A673 (cell line): ENCODE measurements around the gene SLCO1A2. TPM values are rescaled to one million over a fixed set of nuclear protein-coding genes. Genes with fewer than 3 reads are reported as not detected.
A peak's percentile ranks its signal among the peaks of the same experiment; 100 is the strongest.
"Not testable (repeated sequence)": the region's sequence is repeated elsewhere in the genome, so short reads cannot be mapped to it uniquely, and the experiment has no call there.

ENCODE experiments used
- Bru-seq: library from RNA; stranded (reverse); fragments of 400-500 nt; gene quantifications from one replicate; lab custom pipeline; 2021; lab: Mats Ljungman, UMichigan
- BruChase-seq, 2 experiments: library from RNA; stranded (reverse); fragments of 400-500 nt; gene quantifications; one replicate each; lab custom pipeline; 2021; lab: Mats Ljungman, UMichigan
- BruUV-seq: library from RNA; stranded (reverse); fragments of 400-500 nt; replicated peaks from 2 replicates; lab custom pipeline; 2021; lab: Mats Ljungman, UMichigan
- CTCF ChIA-PET: fragments of 300-600 bp; sonication (Branson Sonifier 250); formaldehyde crosslinking; loops from one replicate; lab custom pipeline; 2022; ENCODE audit warnings: antibody characterized with exemption; lab: Charles Lee
- POLR2A ChIA-PET: fragments of 300-600 bp; sonication (Branson Sonifier 250); formaldehyde crosslinking; loops from one replicate; lab custom pipeline; 2022; ENCODE audit warnings: antibody characterized with exemption; ENCODE audit not compliant: low non-redundant PET; lab: Charles Lee
- DNase-seq: peaks from one replicate; pipeline ENCODE4 v3.0.0-alpha.2; 2015; ENCODE audit warnings: low spot score
- H3K27ac ChIP-seq: fragments of 200-600 bp; sonication (generic); 2 replicates; pipeline ENCODE4 v1.5.1; 2016; ENCODE audit warnings: mixed run types, low read depth, mild to moderate bottlenecking, mixed read lengths, antibody characterized with exemption, low read length; ENCODE audit not compliant: poor library complexity, severe bottlenecking
- H3K27me3 ChIP-seq: fragments of 200-600 bp; sonication (generic); replicated peaks from 2 replicates; pipeline ENCODE4 v1.6.1; 2017; ENCODE audit warnings: mixed run types, low read depth, mild to moderate bottlenecking, mixed read lengths, antibody characterized with exemption, low read length; ENCODE audit not compliant: insufficient read depth, poor library complexity
- H3K36me3 ChIP-seq: fragments of 200-600 bp; sonication (generic); 2 replicates; pipeline ENCODE4 v1.6.1; 2016; ENCODE audit warnings: mixed run types, mild to moderate bottlenecking, mixed read lengths, antibody characterized with exemption, low read length; ENCODE audit not compliant: insufficient read depth, poor library complexity, severe bottlenecking
- H3K4me1 ChIP-seq: fragments of 200-600 bp; sonication (generic); 2 replicates; pipeline ENCODE4 v1.6.1; 2017; ENCODE audit warnings: mixed run types, mild to moderate bottlenecking, mixed read lengths, antibody characterized with exemption, low read length; ENCODE audit not compliant: insufficient read depth, poor library complexity, severe bottlenecking
- H3K4me3 ChIP-seq: fragments of 200-600 bp; sonication (generic); 2 replicates; pipeline ENCODE4 v1.5.1; 2016; ENCODE audit warnings: low read depth, mixed run types, mild to moderate bottlenecking, mixed read lengths, low read length; ENCODE audit not compliant: poor library complexity, severe bottlenecking
- H3K9me3 ChIP-seq: fragments of 200-600 bp; sonication (generic); 2 replicates; pipeline ENCODE4 v1.6.1; 2016; ENCODE audit warnings: mixed run types, low read depth, mild to moderate bottlenecking, mixed read lengths, antibody characterized with exemption, low read length; ENCODE audit not compliant: poor library complexity, severe bottlenecking
- CTCF ChIP-seq: fragments of 300-800, 200-600 bp; sonication (generic); conservative IDR thresholded peaks from 2 replicates; pipeline ENCODE4 v1.5.1; 2017; ENCODE audit warnings: low read depth, mild to moderate bottlenecking, antibody characterized with exemption, low read length, moderate library complexity, mixed read lengths
- EZH2 ChIP-seq: fragments of 200-600 bp; sonication (generic); IDR thresholded peaks from 2 replicates; pipeline ENCODE4 v1.6.1; 2017; ENCODE audit warnings: borderline replicate concordance, low read depth, mild to moderate bottlenecking, mixed read lengths, antibody characterized with exemption, low read length; ENCODE audit not compliant: poor library complexity, severe bottlenecking
- intact Hi-C: fragments of 100-400 bp; cut with micrococcal nuclease; formaldehyde crosslinking; loops from one replicate; pipeline ENCODE4 v1.10.0; 2022; ENCODE audit not compliant: unreplicated experiment
- long read RNA-seq: library from polyadenylated mRNA; stranded (forward); transcript quantifications from one replicate; pipeline ENCODE4 v2.0.0, GENCODE V29; 2022
- total RNA-seq: library from RNA; stranded (reverse); gene quantifications from 2 replicates; pipeline ENCODE4 v1.2.3, GENCODE V29; 2021

SLCO1A2 gene
- total RNA-seq (not detected in 2 replicates), Bru-seq, nascent RNA (percentile 0 among the genes with signal in this experiment), BruChase-seq, experiment 1, labeled RNA remaining after a 2-hour chase (percentile 1 among the genes with signal in this experiment), BruChase-seq, experiment 2, labeled RNA remaining after a 6-hour chase (percentile 1 among the genes with signal in this experiment)
- long read RNA-seq: 0 reads

- TF ChIP-seq EZH2 (no peak), CTCF (no peak)
- Histone ChIP-seq H3K36me3 (no peaks in the 10 kb centered on the region), H3K4me3 (no peak within 1 kb of the TSS), H3K9me3 (peaks cover 19% of the 10 kb centered on the region), H3K27me3 (peaks cover 3% of the 10 kb centered on the region), H3K4me1 (no peaks in the 10 kb centered on the region), H3K27ac (no peak within 1 kb of the TSS)
- ChIA-PET CTCF (no interaction called here), POLR2A (no interaction called here)
- DNase-seq: no peak
- intact Hi-C loops: no loop called here
- no TSS peak for BruUV-seq
Observed at GRCh38 chr12:21334771-21335325, at the start of gene SLCO1A2. Gene SLCO1A2, minus strand, starts transcription at chr12:21334917. Its CDS starts 270 bp downstream, at chr12:21334647.

- Histone ChIP-seq H3K9me3 (no peaks in the 10 kb centered on the region), H3K27me3 (peaks cover 4% of the 10 kb centered on the region), H3K4me3 (no peak overlapping the region), H3K27ac (no peak overlapping the region), H3K36me3 (no peaks in the 10 kb centered on the region), H3K4me1 (no peaks in the 10 kb centered on the region)
- no TSS peak for BruUV-seq
- POLR2A ChIA-PET: no interaction called here
- no peak for TF ChIP-seq CTCF
- no peak for TF ChIP-seq EZH2
- CTCF ChIA-PET: no interaction called here
- intact Hi-C loops: loop anchor here (10.0 kb wide), 1 partner anchor 51 kb away; the partner anchor contains the start of gene PYROXD1
- DNase-seq: no peak
Observed at GRCh38 chr12:21384261-21384660, 49.5 kb upstream of the SLCO1A2 start.

GRCh38 chr12:21381320-21381719 is 46.6 kb upstream of the SLCO1A2 start:
- POLR2A ChIA-PET, DNase-seq, H3K4me1 ChIP-seq, H3K27ac ChIP-seq, H3K4me3 ChIP-seq, H3K36me3 ChIP-seq, BruUV-seq, H3K9me3 ChIP-seq, CTCF ChIA-PET, H3K27me3 ChIP-seq: not testable (repeated sequence)
- intact Hi-C loops: loop anchor here (10.0 kb wide), 1 partner anchor 53 kb away; the partner anchor contains the start of gene PYROXD1

GRCh38 chr12:21379218-21379617 is 44.5 kb upstream of the SLCO1A2 start:
- intact Hi-C loops: loop anchor here (10.0 kb wide), 1 partner anchor 306 kb away; no protein-coding TSS in a partner anchor
- H3K4me1 ChIP-seq: no peaks in the 10 kb centered on the region
- H3K27me3 ChIP-seq: peaks cover 5% of the 10 kb centered on the region
- TF ChIP-seq CTCF (no peak), EZH2 (no peak)
- no peaks in the 10 kb centered on the region for H3K9me3 ChIP-seq
- ChIA-PET POLR2A (no interaction called here), CTCF (no interaction called here)
- no peak for DNase-seq
- no peaks in the 10 kb centered on the region for H3K36me3 ChIP-seq
- no peak overlapping the region for H3K27ac ChIP-seq
- BruUV-seq: no TSS peak
- H3K4me3 ChIP-seq: no peak overlapping the region
